Spleen (tissue), 11 donors: Measurements from ENCODE around the gene LRP1B. TPM values are rescaled to one million over a fixed set of nuclear protein-coding genes. Genes with fewer than 3 reads are reported as not detected.

Source experiments
- DNase-seq: peaks from one replicate; pipeline ENCODE4 v3.0.0-alpha.2; 2020
- H3K27ac ChIP-seq, 8 donors: fragments of 200-600 bp; sonication (generic) in 7 of 8; 1 replicate in 4 of 8; 2 replicates in 4 of 8; pipeline versions ENCODE4 v1.5.0 to v1.8.0; 2016 to 2021; ENCODE audit warnings: inconsistent platforms in 4 of 8, mild to moderate bottlenecking in 4 of 8, moderate library complexity in 1 of 8
- H3K27me3 ChIP-seq, 7 donors: fragments of 200-600 bp; sonication (generic) in 6 of 7; replicated peaks in 1 of 7; 1 replicate in 4 of 7; 2 replicates in 3 of 7; pipeline versions ENCODE4 v1.5.0 to v1.8.0; 2016 to 2021; ENCODE audit warnings: inconsistent platforms in 3 of 7, mild to moderate bottlenecking in 1 of 7
- H3K36me3 ChIP-seq, 6 donors: fragments of 200-600 bp; sonication (generic) in 5 of 6; 1 replicate in 4 of 6; 2 replicates in 2 of 6; pipeline versions ENCODE4 v1.5.0 to v1.8.0; 2016 to 2021; ENCODE audit warnings: inconsistent platforms in 2 of 6
- H3K4me1 ChIP-seq, 6 donors: fragments of 200-600 bp; sonication (generic) in 5 of 6; 1 replicate in 3 of 6; 2 replicates in 3 of 6; pipeline versions ENCODE4 v1.5.0 to v1.8.0; 2016 to 2021; ENCODE audit warnings: inconsistent platforms in 3 of 6
- H3K4me3 ChIP-seq, 8 donors: fragments of 200-600 bp; sonication (generic) in 7 of 8; 1 replicate in 4 of 8; 2 replicates in 4 of 8; pipeline versions ENCODE4 v1.5.0 to v1.8.0; 2016 to 2021; ENCODE audit warnings: inconsistent platforms in 4 of 8, mild to moderate bottlenecking in 4 of 8, moderate library complexity in 2 of 8
- H3K9me3 ChIP-seq, 8 donors: fragments of 200-600 bp; sonication (generic) in 7 of 8; 1 replicate in 4 of 8; 2 replicates in 4 of 8; pipeline versions ENCODE4 v1.5.0 to v1.8.0; 2016 to 2021; ENCODE audit warnings: inconsistent platforms in 4 of 8
- POLR2A ChIP-seq, 3 donors: fragments of 450-650 bp; IDR thresholded peaks; one replicate each; pipeline ENCODE4 v1.5.1; 2017; ENCODE audit warnings: antibody characterized with exemption in 3 of 3, mild to moderate bottlenecking in 1 of 3
- POLR2AphosphoS5 ChIP-seq, 3 donors: sonication (generic); formaldehyde crosslinking; IDR thresholded peaks; one replicate each; pipeline ENCODE4 v1.5.1; 2017; ENCODE audit warnings: antibody characterized with exemption in 3 of 3
- WGBS, 5 donors: extraction: QIAGEN DNeasy Blood & Tissue Kit in 3 of 5; methylation state at CpG; one replicate each; pipeline versions ENCODE4 v1.1.5 to v1.1.7; 2013 to 2018; 5-methylcytosine and 5-hydroxymethylcytosine counted together
- intact Hi-C: fragments of 100-400 bp; cut with DNase I; formaldehyde crosslinking; loops from one replicate; pipeline ENCODE4 v1.15.0; 2023; ENCODE audit warnings: low total_unique reads
- polyA plus RNA-seq, 3 donors: library from polyadenylated mRNA; stranded (reverse); fragments of 200-250 nt; gene quantifications; one replicate each; pipeline ENCODE4 v1.2.1, GENCODE V29; 2013
- total RNA-seq, 7 donors: library from RNA; depleted of rRNA in 3 of 7; stranded (reverse); fragments of >200 nt in 3 of 7; fragmentation: NEBNext Ultra II Directional in 4 of 7; extraction: Animal tissue kit (Norgen Biotek cat#: 25700) in 4 of 7; gene quantifications; one replicate each; pipeline versions ENCODE4 v1.1.0 to v1.2.1, GENCODE V29; 2016 to 2021
- TF ChIP-seq, protein P1 (sequence below), 11 experiments: fragments of 200-600 bp in 7 of 11; fragments of 450-650 bp in 4 of 11; sonication (generic) in 4 of 11; IDR thresholded peaks in 8 of 11; conservative IDR thresholded peaks in 3 of 11; 1 replicate in 7 of 11; 2 replicates in 4 of 11; pipeline versions ENCODE4 v1.4.0 to v1.8.0; 2016 to 2021; ENCODE audit warnings: antibody characterized with exemption in 11 of 11, inconsistent platforms in 4 of 11, mild to moderate bottlenecking in 1 of 11
- donor health status: healthy with polysubstance abuse.
- donor health status: DM: no; HTN: no; CAD: no; lungs with moderate emphysema.
- donor health status: DM: no; HTN: no; CAD: no.
- donor health status: Bipolar disorder and iron deficiency.
- donor health status: healthy.
- donor health status: DM: no; HTN: no; CAD: no.
- donor health status: DM: yes; HTN: yes; CAD: no.

Gene LRP1B
- total and polyA plus RNA-seq, 10 donors: 0.02 to 0.85 (median 0.08) TPM; not detected in 2

DNA sequence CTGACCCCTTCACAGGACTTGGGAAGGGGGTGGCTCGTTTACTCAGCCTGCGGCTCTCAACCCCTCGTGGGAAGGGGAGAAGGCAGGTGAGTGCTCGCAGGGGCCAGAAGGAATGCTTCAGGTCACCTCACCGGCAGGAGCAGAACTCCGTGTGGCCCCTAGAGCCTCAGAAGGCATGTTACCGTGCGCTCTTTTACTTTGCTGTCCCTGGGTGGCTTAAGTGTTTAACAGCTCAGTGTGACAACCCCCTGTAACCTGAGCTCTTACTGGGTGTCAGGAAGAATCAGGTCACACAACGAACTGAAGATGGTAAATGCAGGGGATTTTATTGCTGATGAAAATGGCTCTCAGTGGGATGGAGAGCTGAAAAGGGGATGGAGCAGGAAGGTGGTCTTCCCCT is 1235.4 kb downstream of the LRP1B start:
- Histone ChIP-seq H3K27ac (no peak overlapping the region), H3K4me3 (no peak overlapping the region), H3K9me3 (peaks cover 0 to 6% (median 0%) of the 10 kb centered on the region in 8 donors), H3K4me1 (no peaks in the 10 kb centered on the region), H3K36me3 (no peaks in the 10 kb centered on the region), H3K27me3 (no peaks in the 10 kb centered on the region)
- intact Hi-C loops: no loop called here
- TF ChIP-seq POLR2AphosphoS5 (IDR thresholded peaks at IDR 0.05) (no peak), POLR2A (IDR thresholded peaks at IDR 0.05) (no peak)
- TF ChIP-seq, protein P1, sequence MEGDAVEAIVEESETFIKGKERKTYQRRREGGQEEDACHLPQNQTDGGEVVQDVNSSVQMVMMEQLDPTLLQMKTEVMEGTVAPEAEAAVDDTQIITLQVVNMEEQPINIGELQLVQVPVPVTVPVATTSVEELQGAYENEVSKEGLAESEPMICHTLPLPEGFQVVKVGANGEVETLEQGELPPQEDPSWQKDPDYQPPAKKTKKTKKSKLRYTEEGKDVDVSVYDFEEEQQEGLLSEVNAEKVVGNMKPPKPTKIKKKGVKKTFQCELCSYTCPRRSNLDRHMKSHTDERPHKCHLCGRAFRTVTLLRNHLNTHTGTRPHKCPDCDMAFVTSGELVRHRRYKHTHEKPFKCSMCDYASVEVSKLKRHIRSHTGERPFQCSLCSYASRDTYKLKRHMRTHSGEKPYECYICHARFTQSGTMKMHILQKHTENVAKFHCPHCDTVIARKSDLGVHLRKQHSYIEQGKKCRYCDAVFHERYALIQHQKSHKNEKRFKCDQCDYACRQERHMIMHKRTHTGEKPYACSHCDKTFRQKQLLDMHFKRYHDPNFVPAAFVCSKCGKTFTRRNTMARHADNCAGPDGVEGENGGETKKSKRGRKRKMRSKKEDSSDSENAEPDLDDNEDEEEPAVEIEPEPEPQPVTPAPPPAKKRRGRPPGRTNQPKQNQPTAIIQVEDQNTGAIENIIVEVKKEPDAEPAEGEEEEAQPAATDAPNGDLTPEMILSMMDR (IDR thresholded peaks at IDR 0.05 in 8 of 11, conservative IDR thresholded peaks at IDR 0.05 in 3 of 11): no peak
- 76 to 84% (median 82%) methylated on average over 9 of the region's 9 CpGs for WGBS, 5 donors
- DNase-seq: no peak

DNA sequence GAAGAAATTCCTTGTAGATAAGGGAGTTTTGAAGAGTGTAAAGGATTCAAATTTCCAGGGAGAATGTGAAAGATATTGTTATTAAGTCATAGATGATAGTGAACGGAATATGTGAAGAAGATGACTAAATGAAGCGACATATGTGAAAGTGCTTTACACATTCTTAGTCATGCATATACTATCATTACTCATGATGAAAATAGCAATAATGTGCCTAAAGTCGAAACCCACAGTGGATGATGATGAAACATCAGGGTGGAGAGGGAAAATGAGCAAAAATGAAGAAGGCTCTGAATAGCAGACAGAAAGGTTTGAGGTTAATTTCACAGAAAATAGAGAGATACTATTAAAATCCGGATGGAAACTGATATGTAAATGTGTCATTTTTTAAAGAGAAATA is 1237.1 kb downstream of the LRP1B start:
- no peak for DNase-seq
- peaks cover 0 to 6% (median 0%) of the 10 kb centered on the region in 8 donors for H3K9me3 ChIP-seq
- 69 to 84% (median 78%) methylated on average over 4 of the region's 4 CpGs for WGBS, 5 donors
- intact Hi-C loops: no loop called here
- no peaks in the 10 kb centered on the region for H3K27me3 ChIP-seq
- no peak overlapping the region for H3K27ac ChIP-seq
- TF ChIP-seq, protein P1 (IDR thresholded peaks at IDR 0.05 in 8 of 11, conservative IDR thresholded peaks at IDR 0.05 in 3 of 11): no peak
- TF ChIP-seq POLR2A (IDR thresholded peaks at IDR 0.05): no peak
- TF ChIP-seq POLR2AphosphoS5 (IDR thresholded peaks at IDR 0.05): no peak
- no peak overlapping the region for H3K4me3 ChIP-seq
- H3K4me1 ChIP-seq: no peaks in the 10 kb centered on the region
- H3K36me3 ChIP-seq: no peaks in the 10 kb centered on the region

DNA sequence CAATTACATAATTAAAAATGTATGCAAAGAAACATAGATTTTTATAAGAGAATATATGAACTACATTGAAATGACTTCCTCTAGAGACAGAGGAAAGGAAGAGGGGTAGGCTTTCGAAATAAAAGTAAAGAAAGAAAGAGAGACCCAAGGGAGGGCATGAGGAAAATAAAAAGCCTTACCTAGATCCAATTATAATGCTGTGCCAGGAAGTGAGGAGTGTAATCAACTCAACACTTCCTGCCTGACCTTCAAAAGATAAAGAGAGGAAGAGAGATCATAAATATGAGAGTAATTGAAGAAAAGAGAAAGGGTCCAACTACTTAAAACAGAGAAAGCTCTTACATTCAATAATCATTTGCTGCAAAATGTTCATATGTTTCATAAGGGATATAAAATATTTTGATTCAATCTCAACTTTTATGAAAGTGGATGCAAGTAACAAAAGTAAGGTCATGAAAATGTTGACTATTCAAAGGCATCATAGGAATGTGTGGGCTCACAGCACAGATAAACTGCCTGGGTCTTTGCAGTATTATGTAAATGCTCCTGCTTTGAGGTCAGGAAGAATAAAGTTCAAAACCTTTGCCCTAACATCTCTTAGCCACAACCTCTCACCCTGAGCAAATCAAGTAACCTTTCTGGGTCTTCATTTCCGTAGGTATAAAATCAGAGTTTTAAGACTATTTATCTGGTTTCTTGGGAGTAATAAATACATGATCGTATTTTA is 1237.7 kb downstream of the LRP1B start:
- Histone ChIP-seq H3K36me3 (no peaks in the 10 kb centered on the region), H3K4me1 (no peaks in the 10 kb centered on the region), H3K9me3 (peaks cover 0 to 6% (median 0%) of the 10 kb centered on the region in 8 donors), H3K27me3 (no peaks in the 10 kb centered on the region), H3K27ac (no peak overlapping the region), H3K4me3 (no peak overlapping the region)
- DNase-seq: no peak
- intact Hi-C loops: no loop called here
- 71 to 82% (median 76%) methylated on average over 3 of the region's 3 CpGs for WGBS, 5 donors
- TF ChIP-seq POLR2A (IDR thresholded peaks at IDR 0.05) (no peak), POLR2AphosphoS5 (IDR thresholded peaks at IDR 0.05) (no peak)
- TF ChIP-seq, protein P1 (IDR thresholded peaks at IDR 0.05 in 8 of 11, conservative IDR thresholded peaks at IDR 0.05 in 3 of 11): no peak

DNA sequence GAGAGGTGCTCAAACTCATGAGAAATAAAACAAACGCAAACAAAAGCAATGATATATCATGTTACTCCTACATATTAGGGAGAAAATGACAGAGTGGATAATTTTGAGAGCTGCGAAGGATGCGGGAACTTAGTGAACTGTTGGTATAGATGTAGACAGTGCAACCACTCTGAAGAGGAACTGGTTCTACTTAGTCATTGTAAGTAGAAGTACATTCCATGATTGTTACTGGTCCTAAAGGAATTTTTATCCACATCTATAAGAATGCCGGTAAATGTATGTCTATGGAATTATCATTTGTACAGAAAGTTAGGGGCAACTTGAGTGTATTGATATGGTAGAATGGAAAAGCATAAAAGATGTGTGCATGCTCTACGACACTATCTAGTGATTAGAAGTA is 1238.4 kb downstream of the LRP1B start:
- no peak for DNase-seq
- no peaks in the 10 kb centered on the region for H3K36me3 ChIP-seq
- H3K4me3 ChIP-seq: no peak overlapping the region
- no peaks in the 10 kb centered on the region for H3K27me3 ChIP-seq
- intact Hi-C loops: no loop called here
- no peak for TF ChIP-seq POLR2A (IDR thresholded peaks at IDR 0.05)
- no peak overlapping the region for H3K27ac ChIP-seq
- no peaks in the 10 kb centered on the region for H3K4me1 ChIP-seq
- peaks cover 0 to 6% (median 0%) of the 10 kb centered on the region in 8 donors for H3K9me3 ChIP-seq
- 90 to 96% (median 94%) methylated on average over 5 of the region's 5 CpGs for WGBS, 5 donors
